Amniotic epithelial cell (primary cell): ENCODE results near the gene LINGO1.
A peak's percentile ranks its signal among the peaks of the same experiment; 100 is the strongest.

Source experiments
- DNase-seq: peaks from one replicate; pipeline ENCODE4 v3.0.0-alpha.2; 2010; ENCODE audit warnings: low read depth

The LINGO1 gene

DNA sequence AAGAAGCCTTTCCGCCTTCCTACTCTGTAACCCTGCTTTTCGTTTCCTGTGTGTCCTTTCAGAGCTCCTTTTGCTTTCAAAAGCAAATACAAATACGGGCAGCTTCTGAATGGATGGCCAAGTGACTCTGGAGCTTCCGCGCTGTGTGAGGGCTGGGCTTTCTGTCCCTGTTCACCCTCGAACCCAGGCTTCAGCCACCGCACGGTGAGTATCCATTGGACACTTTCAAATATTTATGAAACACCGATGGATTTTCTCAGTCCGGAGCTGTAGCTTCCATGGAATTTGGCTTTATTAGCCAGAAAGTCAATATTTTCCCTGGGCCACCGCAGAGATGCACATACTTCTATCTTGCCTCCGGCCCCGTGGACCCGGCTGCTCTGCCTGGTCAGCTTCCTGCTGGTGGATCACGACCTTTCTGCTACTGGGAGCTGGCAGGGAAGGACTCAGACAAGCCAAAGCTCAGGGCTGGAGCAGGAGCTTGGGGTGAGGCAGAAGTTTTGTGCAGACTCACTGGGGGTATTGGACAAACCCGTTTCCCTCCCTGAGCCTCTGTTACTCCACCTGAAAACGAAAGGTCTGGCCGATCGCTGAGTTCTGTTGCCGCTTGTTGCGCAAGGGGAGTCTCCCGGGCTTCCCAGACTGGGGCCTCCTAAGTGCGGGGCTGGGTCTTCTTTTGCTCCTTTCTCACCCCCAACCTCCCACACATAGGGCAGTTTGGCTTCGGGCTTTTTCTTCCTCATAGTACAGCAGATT lies 63.6 kb downstream of the LINGO1 start:
- peak; percentile 55 for DNase-seq

- DNase-seq, result no peak
Observed at GRCh38 chr15:77568014-77568972, 64.4 kb downstream of the LINGO1 start.

- DNase-seq, result no peak
Observed at GRCh38 chr15:77567202-77567601, 65.5 kb downstream of the LINGO1 start.

GRCh38 chr15:77566092-77566491 lies 66.6 kb downstream of the LINGO1 start:
- DNase-seq, result no peak

GRCh38 chr15:77565378-77565915 lies 67.3 kb downstream of the LINGO1 start:
- DNase-seq, result no peak

- DNase-seq, result no peak
Observed at GRCh38 chr15:77564938-77565337, 67.8 kb downstream of the LINGO1 start.

GRCh38 chr15:77564341-77564740 lies 68.4 kb downstream of the LINGO1 start:
- DNase-seq, result no peak

DNA sequence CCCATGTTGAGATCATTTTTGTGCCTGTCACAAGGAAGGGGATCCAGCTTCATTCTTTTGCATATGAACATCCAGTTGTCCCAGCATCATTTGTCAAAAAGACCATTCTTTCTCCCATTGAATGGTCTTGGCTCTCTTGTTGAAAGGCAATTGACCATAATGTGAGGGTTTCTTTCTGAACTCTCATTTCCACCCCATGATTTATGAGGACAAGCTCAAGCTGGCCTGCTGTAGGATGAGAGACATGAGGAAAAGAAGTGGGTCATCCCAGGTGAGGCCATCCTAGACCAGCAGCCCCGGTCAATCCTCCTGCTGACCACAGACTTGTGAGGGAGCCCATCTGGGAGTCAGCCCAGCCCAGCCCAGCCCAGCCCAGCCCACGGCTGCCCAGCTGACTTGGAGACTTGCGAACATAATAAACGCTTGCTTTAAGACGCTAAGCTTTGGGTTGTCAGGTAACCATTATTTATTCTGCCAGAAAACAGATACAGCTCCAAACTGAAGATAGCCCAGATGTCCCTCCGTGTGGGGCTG lies 69.0 kb downstream of the LINGO1 start:
- DNase-seq, result peak; percentile 25
